Panc1 (cell line): Measurements from ENCODE around the gene LIX1. TPM values are rescaled to one million over a fixed set of nuclear protein-coding genes. Genes with fewer than 3 reads are reported as not detected.

Source experiments
- ATAC-seq: fragments of 200-7000 bp; cut with Tn5 transposase; 2 replicates; pipeline ENCODE4 v1.9.1; 2020; ENCODE audit warnings: mild to moderate bottlenecking, moderate library complexity
- BruUV-seq: library from RNA; stranded (reverse); fragments of 400-500 nt; replicated peaks from 2 replicates; lab custom pipeline; 2021; lab: Mats Ljungman, UMichigan
- CTCF ChIA-PET: fragments of 300-600 bp; sonication (Branson Sonifier 250); formaldehyde crosslinking; loops from one replicate; lab custom pipeline; 2022; ENCODE audit warnings: antibody characterized with exemption; lab: Charles Lee
- POLR2A ChIA-PET: fragments of 300-600 bp; sonication (Branson Sonifier 250); formaldehyde crosslinking; loops from one replicate; lab custom pipeline; 2022; ENCODE audit warnings: antibody characterized with exemption; lab: Charles Lee
- DNase-seq: peaks from one replicate; pipeline ENCODE4 v3.0.0-alpha.2; 2010; ENCODE audit warnings: low read depth, low spot score
- H3K27ac ChIP-seq: 2 replicates; pipeline ENCODE4 v1.5.1; 2011; ENCODE audit warnings: mild to moderate bottlenecking, low read length, inconsistent platforms
- H3K27me3 ChIP-seq: fragments of 200-500 bp; sonication (Bioruptor generic); 2 replicates; pipeline ENCODE4 v1.6.0; 2014; ENCODE audit warnings: low read length, inconsistent platforms; ENCODE audit not compliant: control insufficient read depth, insufficient read depth
- H3K36me3 ChIP-seq: fragments of 200-500 bp; sonication (Bioruptor generic); 2 replicates; pipeline ENCODE4 v1.5.1; 2014; ENCODE audit warnings: inconsistent platforms, mild to moderate bottlenecking, low read length, moderate library complexity; ENCODE audit not compliant: control insufficient read depth, insufficient read depth
- H3K4me1 ChIP-seq: 2 replicates; pipeline ENCODE4 v1.5.1; 2011; ENCODE audit warnings: inconsistent platforms, mild to moderate bottlenecking, low read length, moderate library complexity; ENCODE audit not compliant: control insufficient read depth, insufficient read depth
- H3K4me3 ChIP-seq, 2 experiments: 2 replicates each; pipeline ENCODE4 v1.5.1; 2011 to 2012; ENCODE audit warnings: low read depth in 2 of 2, low read length in 2 of 2, mild to moderate bottlenecking in 2 of 2, inconsistent platforms in 1 of 2, moderate library complexity in 1 of 2
- H3K9me3 ChIP-seq: fragments of 200-500 bp; sonication (Bioruptor generic); 2 replicates; pipeline ENCODE4 v1.5.1; 2014; ENCODE audit warnings: low read depth, mild to moderate bottlenecking, inconsistent platforms, low read length, moderate library complexity; ENCODE audit not compliant: control insufficient read depth, insufficient read depth
- POLR2AphosphoS5 ChIP-seq: IDR thresholded peaks from 2 replicates; pipeline ENCODE4 v1.6.1; 2012; ENCODE audit warnings: mild to moderate bottlenecking, low read depth, low read length, moderate library complexity
- REST ChIP-seq, 2 experiments: IDR thresholded peaks; 2 replicates each; pipeline ENCODE4 v1.6.1; 2011 to 2012; ENCODE audit warnings: low read depth in 2 of 2, control low read depth in 1 of 2, low read length in 1 of 2, mild to moderate bottlenecking in 1 of 2, moderate library complexity in 1 of 2; ENCODE audit not compliant: insufficient read depth in 1 of 2
- SIN3A ChIP-seq: IDR thresholded peaks from 2 replicates; pipeline ENCODE4 v1.6.1; 2012; ENCODE audit warnings: low read depth, mild to moderate bottlenecking, low read length, moderate library complexity, borderline replicate concordance; ENCODE audit not compliant: insufficient read depth
- TCF7L2 ChIP-seq: IDR thresholded peaks from 2 replicates; pipeline ENCODE4 v1.6.1; 2011; ENCODE audit warnings: mild to moderate bottlenecking, low read depth, low read length, inconsistent platforms
- in situ Hi-C: cut with HindIII; loops from 2 replicates; pipeline ENCODE4 v1.10.0; 2016; ENCODE audit warnings: low sequenced_read_pairs, low pct_unique_long_range_greater_than_20kb
- intact Hi-C: fragments of 100-400 bp; cut with micrococcal nuclease; formaldehyde crosslinking; loops from one replicate; pipeline ENCODE4 v1.10.0; 2022; ENCODE audit not compliant: unreplicated experiment
- total RNA-seq: library from RNA; stranded (reverse); gene quantifications from one replicate; pipeline ENCODE4 v1.2.1, GENCODE V29; 2021; ENCODE audit not compliant: unreplicated experiment
- TF ChIP-seq, protein P1 (sequence below): fragments of 450-650 bp; IDR thresholded peaks from 2 replicates; pipeline ENCODE4 v1.5.1; 2017; ENCODE audit warnings: mild to moderate bottlenecking

LIX1 gene
- total RNA-seq, 1 experiment from 2014 or later = not detected

DNA sequence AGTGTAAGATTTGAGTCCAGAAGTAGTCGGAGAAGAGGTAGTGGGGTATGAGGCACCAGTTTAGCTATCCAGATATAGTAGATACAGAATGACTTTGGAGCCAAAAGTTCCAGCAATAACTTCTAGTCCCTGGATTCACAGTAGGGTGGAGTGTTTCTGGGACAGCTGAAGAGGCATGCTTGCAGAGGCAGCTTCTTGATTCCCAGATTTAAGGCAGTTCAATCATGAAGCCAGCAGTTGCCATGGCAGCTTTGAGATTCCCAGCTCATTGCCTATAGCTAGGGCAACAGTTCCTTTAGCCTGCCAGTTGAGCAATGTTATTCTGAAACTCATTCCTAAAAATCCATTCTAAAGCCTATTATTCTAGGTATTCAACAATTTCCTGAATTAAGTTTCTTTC, 79.2 kb downstream of the LIX1 start:
- Histone ChIP-seq H3K27ac (no peak overlapping the region), H3K27me3 (peaks cover 4% of the 10 kb centered on the region), H3K9me3 (no peaks in the 10 kb centered on the region), H3K4me1 (no peaks in the 10 kb centered on the region), H3K36me3 (no peaks in the 10 kb centered on the region), H3K4me3 (no peak overlapping the region)
- ChIA-PET CTCF (no interaction called here), POLR2A (no interaction called here)
- in situ Hi-C loops = no loop called here
- intact Hi-C loops = no loop called here
- ATAC-seq = no peak
- no TSS peak for BruUV-seq
- TF ChIP-seq TCF7L2 (no peak), POLR2AphosphoS5 (no peak), SIN3A (no peak), REST (IDR thresholded peaks at IDR 0.05; ENCODE audit: insufficient read depth in 1 of 2, low read depth in 2 of 2, low read length in 1 of 2) (no peak)
- TF ChIP-seq, protein P1, sequence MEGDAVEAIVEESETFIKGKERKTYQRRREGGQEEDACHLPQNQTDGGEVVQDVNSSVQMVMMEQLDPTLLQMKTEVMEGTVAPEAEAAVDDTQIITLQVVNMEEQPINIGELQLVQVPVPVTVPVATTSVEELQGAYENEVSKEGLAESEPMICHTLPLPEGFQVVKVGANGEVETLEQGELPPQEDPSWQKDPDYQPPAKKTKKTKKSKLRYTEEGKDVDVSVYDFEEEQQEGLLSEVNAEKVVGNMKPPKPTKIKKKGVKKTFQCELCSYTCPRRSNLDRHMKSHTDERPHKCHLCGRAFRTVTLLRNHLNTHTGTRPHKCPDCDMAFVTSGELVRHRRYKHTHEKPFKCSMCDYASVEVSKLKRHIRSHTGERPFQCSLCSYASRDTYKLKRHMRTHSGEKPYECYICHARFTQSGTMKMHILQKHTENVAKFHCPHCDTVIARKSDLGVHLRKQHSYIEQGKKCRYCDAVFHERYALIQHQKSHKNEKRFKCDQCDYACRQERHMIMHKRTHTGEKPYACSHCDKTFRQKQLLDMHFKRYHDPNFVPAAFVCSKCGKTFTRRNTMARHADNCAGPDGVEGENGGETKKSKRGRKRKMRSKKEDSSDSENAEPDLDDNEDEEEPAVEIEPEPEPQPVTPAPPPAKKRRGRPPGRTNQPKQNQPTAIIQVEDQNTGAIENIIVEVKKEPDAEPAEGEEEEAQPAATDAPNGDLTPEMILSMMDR = no peak
- DNase-seq = no peak

- no peaks in the 10 kb centered on the region for H3K9me3 ChIP-seq
- no TSS peak for BruUV-seq
- H3K4me1 ChIP-seq = no peaks in the 10 kb centered on the region
- TF ChIP-seq, protein P1 = no peak
- TF ChIP-seq POLR2AphosphoS5 (no peak), TCF7L2 (peak; percentile 55; the same call in 1 of the 2 replicates), SIN3A (no peak), REST (IDR thresholded peaks at IDR 0.05; ENCODE audit: insufficient read depth in 1 of 2, low read depth in 2 of 2, low read length in 1 of 2) (no peak)
- ATAC-seq (no peak), DNase-seq (no peak)
- in situ Hi-C loops (no loop called here), intact Hi-C loops (no loop called here)
- ChIA-PET POLR2A (no interaction called here), CTCF (no interaction called here)
- no peak overlapping the region for H3K4me3 ChIP-seq
- no peak overlapping the region for H3K27ac ChIP-seq
- H3K27me3 ChIP-seq = peaks cover 7% of the 10 kb centered on the region
- no peaks in the 10 kb centered on the region for H3K36me3 ChIP-seq
Observed at GRCh38 chr5:97062046-97062445, 80.4 kb downstream of the LIX1 start.
